Measurements from ENCODE around the gene SBNO2. TPM values are rescaled to one million over a fixed set of nuclear protein-coding genes. Genes with fewer than 3 reads are reported as not detected.

The SBNO2 gene
- total and polyA plus RNA-seq, 4 donors, result 7.2 to 17.9 (median 11.7) TPM

- Histone ChIP-seq H3K9me3 (ENCODE audit: control insufficient read depth, insufficient read depth, low read length) (peaks cover 14% of the 10 kb centered on the region), H3K36me3 (ENCODE audit: control insufficient read depth, insufficient read depth, low read length) (peaks cover 30% of the 10 kb centered on the region), H3K4me1 (ENCODE audit: control insufficient read depth, insufficient read depth, low read length) (peaks cover 13% of the 10 kb centered on the region), H3K27ac (ENCODE audit: low read depth, low read length) (no peak overlapping the region), H3K4me3 (ENCODE audit: low read depth, low read length) (no peak overlapping the region), H3K27me3 (ENCODE audit: control insufficient read depth, insufficient read depth, low read length) (peaks cover 19% of the 10 kb centered on the region)
- no peak for DNase-seq (ENCODE audit: low read depth in 4 of 6, low spot score in 6 of 6)
- 92% methylated on average over 5 of the region's 5 CpGs for WGBS (ENCODE audit: insufficient coverage)
These were observed 113.4 kb downstream of the SBNO2 start for GRCh38 chr19:1060689-1061088.

- peaks cover 14% of the 10 kb centered on the region for H3K9me3 ChIP-seq (ENCODE audit: control insufficient read depth, insufficient read depth, low read length)
- H3K4me1 ChIP-seq (ENCODE audit: control insufficient read depth, insufficient read depth, low read length), result no peaks in the 10 kb centered on the region
- peaks cover 46% of the 10 kb centered on the region for H3K36me3 ChIP-seq (ENCODE audit: control insufficient read depth, insufficient read depth, low read length)
- no peak for DNase-seq (ENCODE audit: low read depth in 4 of 6, low spot score in 6 of 6)
- no peak overlapping the region for H3K27ac ChIP-seq (ENCODE audit: low read depth, low read length)
- 100% methylated on average over 3 of the region's 5 CpGs for WGBS (ENCODE audit: insufficient coverage)
- H3K27me3 ChIP-seq (ENCODE audit: control insufficient read depth, insufficient read depth, low read length), result no peaks in the 10 kb centered on the region
- no peak overlapping the region for H3K4me3 ChIP-seq (ENCODE audit: low read depth, low read length)
These were observed 116.0 kb downstream of the SBNO2 start for GRCh38 chr19:1058112-1058511.

Other genes with a start within 250 kb of the SBNO2 start
- gene ARID3A, start 248.2 kb downstream of the SBNO2 start, total RNA-seq, result 10 to 100 TPM in 1 of 2 donors, 1 to 10 TPM in 1; 4.8 to 14.8 TPM
- 10 to 100 TPM in 1 of 2 donors, 1 to 10 TPM in 1; 7.2 to 10.5 TPM for gene ARID3A, start 248.2 kb downstream of the SBNO2 start, polyA plus RNA-seq (ENCODE audit: insufficient read length in 2 of 2)
- gene WDR18, start 189.9 kb downstream of the SBNO2 start, total RNA-seq, result 10 to 100 TPM; 37.4 to 41.7 TPM
- 10 to 100 TPM; 58.3 to 64.0 TPM for gene WDR18, start 189.9 kb downstream of the SBNO2 start, polyA plus RNA-seq (ENCODE audit: insufficient read length in 2 of 2)
- under 1 TPM; 0.22 to 0.30 TPM for gene GRIN3B, start 173.8 kb downstream of the SBNO2 start, total RNA-seq
- 1 to 10 TPM; 1.3 to 1.5 TPM for gene GRIN3B, start 173.8 kb downstream of the SBNO2 start, polyA plus RNA-seq (ENCODE audit: insufficient read length in 2 of 2)
- gene TMEM259, start 153.1 kb downstream of the SBNO2 start, total RNA-seq, result 10 to 100 TPM; 32.7 to 97.4 TPM
- 100 to 1,000 TPM; 163 to 191 TPM for gene TMEM259, start 153.1 kb downstream of the SBNO2 start, polyA plus RNA-seq (ENCODE audit: insufficient read length in 2 of 2)
- not detected for gene RNU6-2, start 152.7 kb downstream of the SBNO2 start, total RNA-seq
- gene RNU6-2, start 152.7 kb downstream of the SBNO2 start, polyA plus RNA-seq (ENCODE audit: insufficient read length in 2 of 2), result not detected
- 10 to 100 TPM; 26.3 to 43.4 TPM for gene CNN2, start 147.7 kb downstream of the SBNO2 start, total RNA-seq
- 10 to 100 TPM; 35.7 to 40.3 TPM for gene CNN2, start 147.7 kb downstream of the SBNO2 start, polyA plus RNA-seq (ENCODE audit: insufficient read length in 2 of 2)
- gene ABCA7, start 134.2 kb downstream of the SBNO2 start, total RNA-seq, result 10 to 100 TPM in 1 of 2 donors, 1 to 10 TPM in 1; 9.4 to 14.5 TPM
- 10 to 100 TPM; 16.8 to 23.7 TPM for gene ABCA7, start 134.2 kb downstream of the SBNO2 start, polyA plus RNA-seq (ENCODE audit: insufficient read length in 2 of 2)
- 1 to 10 TPM; 5.1 to 7.3 TPM for gene ARHGAP45, start 107.1 kb downstream of the SBNO2 start, total RNA-seq
- 10 to 100 TPM; 16.9 to 17.4 TPM for gene ARHGAP45, start 107.1 kb downstream of the SBNO2 start, polyA plus RNA-seq (ENCODE audit: insufficient read length in 2 of 2)
- gene POLR2E, start 78.9 kb downstream of the SBNO2 start, total RNA-seq, result 10 to 100 TPM; 53.1 to 93.3 TPM
- gene POLR2E, start 78.9 kb downstream of the SBNO2 start, polyA plus RNA-seq (ENCODE audit: insufficient read length in 2 of 2), result 100 to 1,000 TPM; 219 to 221 TPM
- 100 to 1,000 TPM; 123 to 287 TPM for gene GPX4, start 70.3 kb downstream of the SBNO2 start, total RNA-seq
- gene GPX4, start 70.3 kb downstream of the SBNO2 start, polyA plus RNA-seq (ENCODE audit: insufficient read length in 2 of 2), result 100 to 1,000 TPM; 442 to 452 TPM
- gene STK11, start 31.5 kb upstream of the SBNO2 start, total RNA-seq, result 10 to 100 TPM; 35.4 to 60.0 TPM
- 10 to 100 TPM; 57.5 to 66.6 TPM for gene STK11, start 31.5 kb upstream of the SBNO2 start, polyA plus RNA-seq (ENCODE audit: insufficient read length in 2 of 2)
- 1 to 10 TPM; 2.7 to 4.6 TPM for gene CBARP, start 63.7 kb upstream of the SBNO2 start, total RNA-seq
- 10 to 100 TPM; 35.4 to 38.6 TPM for gene CBARP, start 63.7 kb upstream of the SBNO2 start, polyA plus RNA-seq (ENCODE audit: insufficient read length in 2 of 2)
- gene ATP5F1D, start 67.5 kb upstream of the SBNO2 start, total RNA-seq, result 10 to 100 TPM; 17.4 to 90.8 TPM
- gene ATP5F1D, start 67.5 kb upstream of the SBNO2 start, polyA plus RNA-seq (ENCODE audit: insufficient read length in 2 of 2), result 100 to 1,000 TPM; 198 to 219 TPM
- 10 to 100 TPM; 13.3 to 13.9 TPM for gene MIDN, start 74.3 kb upstream of the SBNO2 start, total RNA-seq
- gene MIDN, start 74.3 kb upstream of the SBNO2 start, polyA plus RNA-seq (ENCODE audit: insufficient read length in 2 of 2), result 10 to 100 TPM; 95.3 to 97.1 TPM
- 100 to 1,000 TPM; 323 to 565 TPM for gene CIRBP, start 95.1 kb upstream of the SBNO2 start, total RNA-seq
- gene CIRBP, start 95.1 kb upstream of the SBNO2 start, polyA plus RNA-seq (ENCODE audit: insufficient read length in 2 of 2), result 100 to 1,000 TPM; 684 to 821 TPM
- gene FAM174C, start 101.3 kb upstream of the SBNO2 start, total RNA-seq, result 10 to 100 TPM in 1 of 2 donors, 1 to 10 TPM in 1; 3.7 to 21.3 TPM
- 10 to 100 TPM; 29.2 to 32.9 TPM for gene FAM174C, start 101.3 kb upstream of the SBNO2 start, polyA plus RNA-seq (ENCODE audit: insufficient read length in 2 of 2)
- 1 to 10 TPM; 2.1 to 4.5 TPM for gene EFNA2, start 111.6 kb upstream of the SBNO2 start, total RNA-seq
- 10 to 100 TPM; 17.0 to 18.7 TPM for gene EFNA2, start 111.6 kb upstream of the SBNO2 start, polyA plus RNA-seq (ENCODE audit: insufficient read length in 2 of 2)
- gene NDUFS7, start 209.6 kb upstream of the SBNO2 start, total RNA-seq, result 10 to 100 TPM; 43.0 to 98.8 TPM
- gene NDUFS7, start 209.6 kb upstream of the SBNO2 start, polyA plus RNA-seq (ENCODE audit: insufficient read length in 2 of 2), result 100 to 1,000 TPM; 149 to 164 TPM
- gene GAMT, start 227.3 kb upstream of the SBNO2 start, total RNA-seq, result 10 to 100 TPM; 15.5 to 30.1 TPM
- 10 to 100 TPM; 77.0 to 81.2 TPM for gene GAMT, start 227.3 kb upstream of the SBNO2 start, polyA plus RNA-seq (ENCODE audit: insufficient read length in 2 of 2)
- 10 to 100 TPM; 22.1 to 47.6 TPM for gene DAZAP1, start 233.3 kb upstream of the SBNO2 start, total RNA-seq
- 10 to 100 TPM; 64.5 to 84.4 TPM for gene DAZAP1, start 233.3 kb upstream of the SBNO2 start, polyA plus RNA-seq (ENCODE audit: insufficient read length in 2 of 2)